Liver (tissue), 3 donors: ENCODE results near the gene GABBR2.

Source experiments
- CTCF ChIP-seq: fragments of 150-350 bp; IDR thresholded peaks from 2 replicates; pipeline ENCODE4 v1.5.1; 2017; ENCODE audit warnings: improper control_type of control experiment, low read depth, low read length; ENCODE audit not compliant: missing input control
- EGR1 ChIP-seq, 2 donors: IDR thresholded peaks; 2 replicates each; pipeline ENCODE4 v1.6.1; 2016 to 2018; ENCODE audit warnings: antibody characterized with exemption in 2 of 2, low read depth in 2 of 2
- MAX ChIP-seq: IDR thresholded peaks from 2 replicates; pipeline ENCODE4 v1.6.1; 2016; ENCODE audit warnings: antibody characterized with exemption
- NR2F2 ChIP-seq: IDR thresholded peaks from 2 replicates; pipeline ENCODE4 v1.6.1; 2016; ENCODE audit warnings: antibody characterized with exemption
- REST ChIP-seq: IDR thresholded peaks from 2 replicates; pipeline ENCODE4 v1.6.1; 2016; ENCODE audit warnings: antibody characterized with exemption, mild to moderate bottlenecking
- SP1 ChIP-seq: IDR thresholded peaks from 2 replicates; pipeline ENCODE4 v1.6.1; 2018; ENCODE audit warnings: antibody characterized with exemption, mild to moderate bottlenecking
- TAF1 ChIP-seq: conservative IDR thresholded peaks from 2 replicates; pipeline ENCODE4 v1.6.1; 2016; ENCODE audit warnings: antibody characterized with exemption, mild to moderate bottlenecking
- YY1 ChIP-seq: IDR thresholded peaks from 2 replicates; pipeline ENCODE4 v1.6.1; 2016; ENCODE audit warnings: antibody characterized with exemption, mild to moderate bottlenecking
- donor health status: healthy.
- donor health status: healthy.

GRCh38 chr9:98429613-98430012 lies 279.1 kb downstream of the GABBR2 start:
- TF ChIP-seq CTCF (no peak), YY1 (no peak), SP1 (no peak), MAX (no peak), NR2F2 (no peak), EGR1 (IDR thresholded peaks at IDR 0.05; ENCODE audit: low read depth in 2 of 2) (no peak), REST (no peak), TAF1 (no peak)
